Measurements from ENCODE around the gene CAMK2B.
"Not testable (repeated sequence)": the region's sequence is repeated elsewhere in the genome, so short reads cannot be mapped to it uniquely, and the experiment has no call there.

CAMK2B gene

GRCh38 chr7:44187636-44188416, 137.6 kb downstream of the CAMK2B start:
- no peak for DNase-seq

GRCh38 chr7:44186736-44187135, 138.7 kb downstream of the CAMK2B start:
- no peak for DNase-seq

GRCh38 chr7:44185729-44186128, 139.7 kb downstream of the CAMK2B start:
- DNase-seq, result no peak

GRCh38 chr7:44184873-44185446, 140.4 kb downstream of the CAMK2B start:
- no peak for DNase-seq

- DNase-seq, result no peak
Observed at GRCh38 chr7:44184206-44184872, 141.1 kb downstream of the CAMK2B start.

GRCh38 chr7:44183386-44183785, 142.0 kb downstream of the CAMK2B start:
- DNase-seq, result no peak

GRCh38 chr7:44182827-44183226, 142.6 kb downstream of the CAMK2B start:
- DNase-seq, result no peak

- no peak for DNase-seq
Observed at GRCh38 chr7:44180631-44181030, 144.8 kb downstream of the CAMK2B start.

GRCh38 chr7:44177570-44178131, 147.7 kb downstream of the CAMK2B start:
- DNase-seq, result no peak

- DNase-seq, result no peak
Observed at GRCh38 chr7:44176486-44176885, 148.9 kb downstream of the CAMK2B start.

GRCh38 chr7:44175730-44176129, 149.7 kb downstream of the CAMK2B start:
- no peak for DNase-seq

- DNase-seq, result not testable (repeated sequence)
Observed at GRCh38 chr7:44174694-44174948, 150.8 kb downstream of the CAMK2B start.

- no peak for DNase-seq
Observed at GRCh38 chr7:44173911-44174693, 151.3 kb downstream of the CAMK2B start.

GRCh38 chr7:44172803-44173424, 152.5 kb downstream of the CAMK2B start:
- DNase-seq, result no peak

GRCh38 chr7:44172352-44172751, 153.0 kb downstream of the CAMK2B start:
- no peak for DNase-seq

- not testable (repeated sequence) for DNase-seq
Observed at GRCh38 chr7:44171901-44172300, 153.5 kb downstream of the CAMK2B start.

GRCh38 chr7:44167920-44168319, 157.5 kb downstream of the CAMK2B start:
- no peak for DNase-seq
